GM21390 (cell line): ENCODE measurements around the gene ELMO1.

ENCODE experiments used
- ATAC-seq: cut with Tn5 transposase; IDR thresholded peaks from one replicate; pipeline ENCODE4 v1.9.1; 2021; ENCODE audit not compliant: unreplicated experiment

Gene ELMO1, protein sequence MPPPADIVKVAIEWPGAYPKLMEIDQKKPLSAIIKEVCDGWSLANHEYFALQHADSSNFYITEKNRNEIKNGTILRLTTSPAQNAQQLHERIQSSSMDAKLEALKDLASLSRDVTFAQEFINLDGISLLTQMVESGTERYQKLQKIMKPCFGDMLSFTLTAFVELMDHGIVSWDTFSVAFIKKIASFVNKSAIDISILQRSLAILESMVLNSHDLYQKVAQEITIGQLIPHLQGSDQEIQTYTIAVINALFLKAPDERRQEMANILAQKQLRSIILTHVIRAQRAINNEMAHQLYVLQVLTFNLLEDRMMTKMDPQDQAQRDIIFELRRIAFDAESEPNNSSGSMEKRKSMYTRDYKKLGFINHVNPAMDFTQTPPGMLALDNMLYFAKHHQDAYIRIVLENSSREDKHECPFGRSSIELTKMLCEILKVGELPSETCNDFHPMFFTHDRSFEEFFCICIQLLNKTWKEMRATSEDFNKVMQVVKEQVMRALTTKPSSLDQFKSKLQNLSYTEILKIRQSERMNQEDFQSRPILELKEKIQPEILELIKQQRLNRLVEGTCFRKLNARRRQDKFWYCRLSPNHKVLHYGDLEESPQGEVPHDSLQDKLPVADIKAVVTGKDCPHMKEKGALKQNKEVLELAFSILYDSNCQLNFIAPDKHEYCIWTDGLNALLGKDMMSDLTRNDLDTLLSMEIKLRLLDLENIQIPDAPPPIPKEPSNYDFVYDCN

DNA sequence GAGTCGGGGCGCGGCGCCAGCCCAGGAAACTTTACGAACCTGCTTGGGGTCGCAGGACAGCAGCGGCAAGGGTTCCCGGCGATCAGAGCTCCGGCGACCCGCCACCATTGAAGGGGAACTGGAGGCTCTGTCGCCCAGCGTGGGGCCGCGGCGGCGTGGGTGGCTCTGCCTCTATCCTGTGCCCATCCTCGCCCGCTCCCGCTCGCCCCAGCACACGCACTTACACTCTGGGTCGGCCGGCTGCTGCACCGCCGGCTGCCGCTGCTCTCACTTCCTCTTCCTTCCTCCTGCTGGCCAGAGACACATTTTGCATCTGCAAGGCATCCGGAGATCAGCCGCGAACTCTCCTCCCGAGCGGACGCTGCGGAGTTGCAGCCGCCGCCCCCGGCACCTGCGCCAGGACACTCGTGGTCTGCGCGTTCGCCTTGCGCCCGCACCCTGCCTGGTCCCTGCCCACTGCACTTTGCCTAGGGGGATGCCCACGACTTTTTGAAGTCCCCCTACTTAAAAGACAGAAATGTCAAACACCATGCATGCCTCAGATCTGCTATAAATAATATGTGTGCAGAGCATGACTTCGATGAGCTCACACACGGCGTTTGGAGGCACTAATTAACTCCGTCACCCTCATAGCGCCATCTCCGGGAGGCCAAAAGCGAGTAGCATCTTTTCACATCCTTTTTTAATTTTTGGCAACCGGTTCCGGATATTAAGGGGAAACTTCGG lies at the start of gene ELMO1:
Gene ELMO1 (minus strand): TSS at position 229 of the 726 bp plus-strand sequence. CDS start 106,174 bp downstream, outside the sequence.
- peak; percentile 91 for ATAC-seq

DNA sequence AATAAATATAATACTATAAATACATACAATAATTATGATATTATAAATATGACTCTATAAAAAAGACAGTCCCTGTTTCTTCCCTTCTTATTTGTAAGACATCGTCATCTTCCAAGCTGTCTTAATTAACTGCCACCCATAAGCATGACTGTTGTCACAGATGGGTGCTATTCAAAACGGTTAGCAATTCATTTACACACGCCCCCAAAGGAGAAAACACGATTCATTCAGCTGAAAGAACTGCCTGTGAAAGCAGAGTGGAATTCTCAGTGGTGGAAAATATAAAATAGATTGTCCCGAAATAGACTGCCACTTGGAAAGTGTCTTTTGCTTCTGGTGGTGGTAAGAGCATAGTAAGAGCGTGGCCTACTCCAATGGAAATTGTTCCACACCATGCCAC lies 48.9 kb upstream of the ELMO1 start:
- ATAC-seq, result no peak

DNA sequence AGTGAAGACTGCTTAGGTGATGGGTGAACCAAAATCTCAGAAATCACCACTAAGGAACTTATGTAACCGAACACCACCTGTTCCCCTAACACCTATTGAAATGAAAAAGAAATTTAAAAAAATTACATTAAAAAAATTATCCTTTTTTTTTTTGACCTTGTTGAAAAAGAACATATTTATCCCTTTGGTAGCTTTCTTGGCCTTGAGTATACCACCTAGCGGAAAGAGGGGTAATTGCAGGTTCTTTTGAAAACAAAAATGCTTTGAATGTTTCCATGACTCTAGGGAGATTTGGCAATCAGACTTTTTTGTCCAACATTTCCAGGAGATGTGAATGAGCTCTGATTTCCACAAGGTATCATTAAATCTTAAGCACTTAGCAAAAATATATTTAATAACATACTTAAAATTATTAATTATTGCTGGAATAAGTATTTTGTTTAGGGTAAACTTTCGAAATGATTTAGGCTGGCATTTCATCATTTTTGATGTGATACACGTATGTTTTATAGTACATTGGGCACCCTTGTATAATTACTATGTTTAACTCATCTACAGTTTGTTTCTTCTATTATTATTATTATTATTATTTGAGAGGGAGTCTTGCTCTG lies 47.0 kb upstream of the ELMO1 start:
- ATAC-seq, result no peak

DNA sequence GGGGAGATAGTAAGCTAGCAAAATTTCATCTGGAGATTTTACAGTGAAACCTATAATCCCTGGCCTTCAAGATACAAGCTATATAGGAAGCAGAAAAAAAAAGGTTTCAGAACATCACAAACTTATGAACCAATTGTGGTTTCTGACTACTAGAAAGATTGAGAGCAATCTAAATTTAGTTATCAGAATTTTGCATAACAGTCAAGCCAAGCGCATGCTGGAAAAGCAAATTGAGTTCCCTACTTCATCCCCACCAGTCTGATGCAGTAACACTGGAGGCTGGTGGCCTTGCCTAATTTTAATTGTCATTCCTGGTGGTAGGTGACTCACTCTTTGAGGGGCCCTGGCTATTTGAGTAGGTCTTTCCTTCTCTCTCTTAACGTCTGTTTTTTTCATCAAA lies 46.3 kb upstream of the ELMO1 start:
- peak; percentile 53 for ATAC-seq

DNA sequence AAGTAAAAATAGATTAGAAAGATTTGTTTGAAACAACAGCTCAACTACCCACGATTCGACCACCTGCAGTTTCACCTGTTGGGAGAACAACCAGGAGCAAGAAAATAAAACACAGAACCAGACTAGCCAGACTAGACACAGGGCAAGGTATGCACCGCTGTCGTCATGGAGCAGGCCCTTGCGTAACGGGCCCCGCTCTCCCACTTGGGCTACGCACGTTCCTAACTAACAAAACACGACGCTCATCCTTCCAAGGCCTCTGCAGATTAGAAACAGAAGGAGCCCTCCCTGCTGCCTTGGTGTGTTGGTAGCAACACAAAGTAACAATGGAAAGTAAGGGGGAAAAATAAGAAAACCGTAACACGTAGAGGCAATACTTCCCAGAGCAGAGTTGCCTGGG lies 45.1 kb upstream of the ELMO1 start:
- ATAC-seq, result no peak

DNA sequence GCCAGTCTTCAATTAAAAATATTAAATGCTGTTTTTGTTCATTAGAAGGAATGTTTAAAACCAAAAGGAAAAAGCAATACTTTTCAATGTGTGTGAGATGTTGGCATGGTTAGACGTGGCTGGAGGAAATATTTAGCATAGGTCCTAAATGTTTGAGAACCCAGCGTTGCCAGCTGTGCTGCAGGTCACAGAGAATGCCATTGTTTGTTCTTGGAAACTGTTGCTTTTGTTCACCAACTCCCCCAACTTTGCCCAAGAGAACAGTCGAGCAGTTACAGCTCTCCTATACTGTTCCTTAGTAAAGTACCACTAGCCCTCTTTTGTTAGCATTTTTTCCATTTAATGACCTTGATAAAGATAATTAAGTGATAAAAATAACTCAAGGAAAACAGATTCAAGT lies 44.5 kb upstream of the ELMO1 start:
- no peak for ATAC-seq

DNA sequence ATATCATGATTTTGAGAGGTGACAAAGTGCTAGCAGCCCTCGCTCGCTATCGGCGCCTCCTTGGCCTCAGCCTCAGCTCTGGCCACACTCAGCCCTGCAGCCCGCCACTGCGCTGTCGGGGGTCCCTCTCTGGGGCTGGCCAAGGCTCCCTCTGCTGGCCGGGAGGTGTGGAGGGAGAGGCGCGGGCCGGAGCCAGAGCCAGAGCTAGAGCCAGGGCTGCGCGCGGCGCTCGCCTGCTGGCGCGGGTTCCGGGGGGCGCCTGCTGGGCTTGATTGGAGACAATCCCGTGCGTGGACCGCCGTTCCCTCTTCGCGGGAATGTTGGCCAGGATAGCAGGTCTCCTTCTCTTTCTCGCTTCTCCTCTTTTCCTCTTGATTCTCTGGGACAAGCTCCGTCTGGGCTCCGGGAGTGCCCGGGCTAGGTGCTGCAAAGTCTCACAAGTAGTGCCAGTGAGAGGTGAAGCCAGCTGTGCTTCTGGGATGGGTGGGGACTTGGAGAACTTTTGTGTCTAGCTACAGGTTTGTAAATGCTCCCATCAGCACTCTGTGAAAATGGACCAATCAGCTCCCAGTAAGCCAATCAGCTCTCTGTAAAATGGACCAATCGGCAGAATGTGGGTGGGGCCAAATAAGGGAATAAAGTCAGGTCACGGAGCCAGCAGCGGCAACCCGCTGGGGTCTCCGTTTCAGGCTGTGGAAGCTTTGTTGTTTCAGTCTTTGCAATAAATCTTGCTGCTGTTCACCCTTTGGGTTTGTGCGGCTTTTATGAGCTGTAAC lies 43.4 kb upstream of the ELMO1 start:
- ATAC-seq, result no peak

DNA sequence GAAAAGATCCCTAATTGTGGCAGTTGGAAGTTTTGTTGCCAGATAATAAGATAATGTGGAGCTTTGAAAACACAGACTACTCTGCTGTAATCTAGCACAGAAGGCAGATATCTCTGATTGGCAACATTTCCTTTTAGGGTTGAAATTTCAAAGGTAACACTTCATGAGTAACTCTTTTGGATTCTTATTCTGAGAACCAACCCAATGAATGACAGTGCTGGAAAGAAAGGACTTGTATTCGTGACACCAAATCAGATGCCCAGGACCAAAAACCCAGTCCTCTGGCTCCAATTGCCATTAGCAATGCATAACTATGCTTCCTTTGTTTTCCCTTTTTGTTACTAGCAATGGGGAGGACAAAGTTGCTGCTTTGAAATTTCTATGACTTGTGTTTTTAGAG lies 41.0 kb upstream of the ELMO1 start:
- no peak for ATAC-seq

DNA sequence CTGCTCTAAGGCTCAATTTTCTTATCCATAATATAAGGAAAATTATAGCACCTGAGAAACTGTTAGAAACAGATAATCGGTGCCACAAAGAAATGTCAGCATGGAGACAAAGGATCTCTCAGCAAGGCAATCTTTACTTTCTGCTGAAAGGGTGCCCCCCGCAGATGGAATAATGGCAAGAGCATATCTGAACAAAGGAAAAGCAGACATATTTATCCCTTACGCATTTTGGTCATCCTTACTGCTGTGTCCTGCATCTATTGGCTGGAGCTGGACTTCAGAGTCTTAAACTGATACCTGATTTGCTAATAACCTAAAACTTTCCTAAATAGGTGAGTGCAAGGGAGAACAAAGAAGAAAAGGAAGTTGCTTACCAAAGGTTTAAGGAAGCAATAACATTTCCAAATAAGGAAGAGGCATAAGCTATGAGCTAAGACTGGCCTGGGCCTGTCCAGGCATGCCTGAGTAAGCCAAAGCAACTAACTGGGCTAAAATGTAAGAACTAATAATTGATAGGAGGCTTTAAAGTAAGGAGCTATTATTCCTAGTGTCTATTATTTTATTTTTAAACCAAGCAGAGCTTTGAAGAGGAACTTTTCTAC lies 39.6 kb upstream of the ELMO1 start:
- ATAC-seq, result no peak

DNA sequence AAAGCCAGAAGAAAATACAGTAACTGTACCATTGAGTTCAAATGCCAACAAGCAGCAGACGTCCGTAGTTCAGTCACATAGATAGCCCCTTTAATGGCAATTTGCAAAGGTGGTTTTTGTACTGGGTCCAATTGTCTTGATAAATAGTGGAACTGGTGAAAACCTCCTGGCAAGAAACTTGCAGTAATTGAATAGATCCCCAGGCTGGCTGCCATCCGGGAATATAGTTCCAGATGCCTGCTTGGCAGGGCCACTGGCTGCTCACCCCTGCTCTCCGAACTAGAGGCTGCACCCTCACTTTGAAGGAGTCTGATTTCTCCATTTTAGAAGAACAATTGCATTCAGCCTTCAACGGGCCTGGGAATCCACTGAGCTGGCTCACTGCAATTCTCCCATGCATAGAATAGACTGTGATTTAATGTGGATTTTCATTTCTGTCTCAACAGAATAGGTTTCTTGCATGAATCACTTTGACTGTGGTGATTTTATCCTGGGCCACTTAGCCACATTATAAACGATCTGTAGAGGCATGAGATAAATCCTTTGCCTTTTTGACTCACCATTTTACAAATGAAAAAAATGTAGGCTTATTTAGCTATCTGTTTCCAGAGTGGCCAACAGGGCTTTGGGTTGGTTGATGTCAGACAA lies 35.9 kb upstream of the ELMO1 start:
- ATAC-seq, result no peak

DNA sequence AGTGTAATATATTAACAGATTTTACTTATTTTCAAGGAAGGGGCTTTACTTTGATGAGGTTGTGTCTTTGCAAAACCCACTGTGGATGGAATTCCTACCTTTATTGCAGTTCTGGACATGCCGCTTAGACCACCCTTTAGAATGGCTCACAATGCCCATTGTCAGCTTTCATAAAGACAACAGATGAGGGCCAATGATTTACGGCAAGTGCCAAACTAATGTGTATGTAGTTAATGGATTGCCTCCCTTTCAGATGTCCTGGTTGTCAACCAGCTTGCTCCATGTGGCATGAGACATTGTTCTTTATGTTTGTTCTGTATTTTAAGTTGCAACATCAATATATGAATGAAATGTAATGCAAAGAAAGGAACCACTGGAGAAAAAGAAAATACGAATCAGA lies 35.0 kb upstream of the ELMO1 start:
- no peak for ATAC-seq

DNA sequence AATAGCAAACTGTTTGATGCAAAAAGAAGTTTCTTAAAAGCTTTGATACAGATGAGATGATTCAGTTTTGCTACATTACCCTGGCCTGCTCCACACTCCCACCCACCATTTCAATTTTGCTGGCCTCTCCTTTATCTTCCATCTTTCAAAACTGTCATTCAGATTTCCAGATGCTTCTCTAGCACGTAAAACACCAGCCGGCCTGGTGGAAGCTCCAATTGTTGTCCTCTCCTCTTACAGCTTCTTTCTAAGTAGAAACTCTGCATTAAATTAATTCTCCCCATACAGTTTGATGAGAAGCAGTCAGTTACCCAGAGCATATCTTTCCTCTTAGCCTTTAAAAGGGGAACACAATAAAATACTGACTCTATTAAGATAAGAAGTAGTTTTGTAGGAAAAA lies 34.3 kb upstream of the ELMO1 start:
- no peak for ATAC-seq

DNA sequence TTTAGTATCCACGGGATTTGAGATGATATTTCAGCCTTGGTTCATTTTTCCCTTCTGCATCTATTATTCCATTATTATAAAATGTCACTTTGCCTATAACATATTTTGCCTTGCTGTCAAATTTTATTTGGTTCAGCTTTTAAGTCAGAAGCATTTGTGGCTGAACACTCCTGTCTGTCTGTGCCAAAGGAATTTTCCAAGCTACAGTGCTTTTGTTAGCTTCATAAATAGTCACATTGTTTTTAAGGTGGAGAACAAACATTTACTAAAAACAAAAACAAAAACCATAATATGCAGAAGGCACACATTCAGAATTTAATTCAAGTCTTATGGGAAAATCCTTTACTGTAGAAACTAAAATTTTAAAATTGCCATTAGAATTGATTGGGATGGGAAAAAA lies 33.8 kb upstream of the ELMO1 start:
- ATAC-seq, result no peak

DNA sequence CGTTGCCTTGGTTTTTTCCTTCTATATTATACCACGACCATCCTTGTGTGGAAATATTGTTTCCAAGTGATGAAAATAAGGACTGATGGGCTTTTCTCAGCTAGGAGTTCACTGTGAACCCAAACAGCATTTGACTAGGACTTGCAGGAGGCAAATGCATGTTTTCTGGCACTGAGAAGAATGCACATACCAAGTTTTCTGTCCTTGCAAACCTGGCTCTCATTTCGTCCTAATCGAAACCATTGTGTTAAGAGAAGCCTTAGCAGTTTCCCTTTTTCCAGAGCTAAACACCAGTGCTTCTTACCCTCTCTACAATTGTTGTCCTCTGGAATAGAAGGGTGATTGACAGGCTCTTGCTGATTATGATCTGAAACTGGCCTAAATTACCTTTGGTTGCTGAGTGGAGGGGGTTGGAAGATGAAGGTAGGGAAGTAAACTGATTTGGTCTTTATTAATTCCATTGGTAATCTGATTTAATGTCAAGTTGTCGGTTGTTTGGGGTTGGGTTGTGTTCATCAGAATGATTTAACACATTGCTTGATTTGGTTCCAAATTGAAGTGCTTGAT lies 33.1 kb upstream of the ELMO1 start:
- ATAC-seq, result no peak

DNA sequence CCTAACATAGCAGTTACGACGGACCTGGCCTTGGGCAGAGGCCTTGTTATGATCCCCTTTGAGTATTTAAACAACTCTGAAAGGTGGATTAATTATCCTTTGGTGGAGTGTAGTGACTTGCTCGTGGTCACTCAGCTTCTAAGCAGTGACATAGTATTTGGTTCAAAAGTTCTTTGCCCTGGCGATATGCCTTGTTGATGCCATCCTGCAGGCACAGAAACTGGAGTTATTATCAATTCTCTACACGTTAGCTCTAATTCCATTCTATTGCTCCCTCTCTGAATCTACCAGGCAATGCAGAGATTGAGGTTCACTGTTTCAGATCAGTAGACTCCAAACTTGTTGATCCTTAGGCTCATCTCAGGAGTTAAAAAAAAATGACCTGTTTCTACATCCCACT lies 32.5 kb upstream of the ELMO1 start:
- no peak for ATAC-seq

DNA sequence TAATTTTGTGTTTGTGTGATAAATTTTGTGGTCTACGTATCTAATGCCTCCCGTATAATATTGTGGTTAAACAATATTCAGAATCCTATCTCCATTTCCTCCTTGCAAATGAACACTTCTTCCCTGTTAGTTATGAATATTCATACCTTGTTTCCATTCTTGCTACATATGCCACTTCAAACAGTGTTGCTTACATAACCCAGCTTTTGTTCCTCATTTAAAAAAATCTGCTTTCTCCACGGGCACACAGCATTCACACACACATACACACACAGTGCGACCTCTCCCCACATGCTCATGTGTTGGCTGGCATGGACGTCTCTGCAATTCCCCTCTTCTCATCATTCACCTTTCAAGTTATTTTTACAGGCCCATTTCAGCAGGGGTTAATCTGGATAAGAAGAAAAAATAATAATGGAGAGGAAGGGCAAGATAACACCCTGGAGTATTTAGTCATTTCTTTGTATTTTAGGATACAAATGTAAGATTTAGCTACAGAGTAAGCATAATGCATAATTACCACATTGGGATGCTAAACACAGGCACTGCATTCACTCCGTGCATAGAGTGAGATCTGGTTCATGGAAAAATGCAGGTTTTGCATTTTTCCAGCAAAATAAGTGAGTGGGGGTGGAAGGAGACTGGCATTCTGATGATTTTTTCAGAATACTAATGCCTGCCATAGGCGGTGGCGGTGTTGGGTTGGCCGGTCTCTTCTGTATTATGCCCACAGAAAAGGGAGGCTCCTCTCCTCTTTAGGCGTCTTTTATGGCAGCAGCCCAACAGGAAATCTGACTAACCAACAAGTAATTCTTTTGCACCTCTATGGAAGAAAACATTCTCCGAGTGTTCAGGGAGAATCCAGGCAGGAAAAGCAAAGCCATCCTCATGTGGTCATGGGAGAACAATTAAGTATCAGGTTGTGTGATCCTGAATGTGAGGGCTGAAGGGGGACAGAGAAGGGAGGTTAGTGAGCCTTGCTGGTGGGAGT lies 31.7 kb upstream of the ELMO1 start:
- no peak for ATAC-seq

DNA sequence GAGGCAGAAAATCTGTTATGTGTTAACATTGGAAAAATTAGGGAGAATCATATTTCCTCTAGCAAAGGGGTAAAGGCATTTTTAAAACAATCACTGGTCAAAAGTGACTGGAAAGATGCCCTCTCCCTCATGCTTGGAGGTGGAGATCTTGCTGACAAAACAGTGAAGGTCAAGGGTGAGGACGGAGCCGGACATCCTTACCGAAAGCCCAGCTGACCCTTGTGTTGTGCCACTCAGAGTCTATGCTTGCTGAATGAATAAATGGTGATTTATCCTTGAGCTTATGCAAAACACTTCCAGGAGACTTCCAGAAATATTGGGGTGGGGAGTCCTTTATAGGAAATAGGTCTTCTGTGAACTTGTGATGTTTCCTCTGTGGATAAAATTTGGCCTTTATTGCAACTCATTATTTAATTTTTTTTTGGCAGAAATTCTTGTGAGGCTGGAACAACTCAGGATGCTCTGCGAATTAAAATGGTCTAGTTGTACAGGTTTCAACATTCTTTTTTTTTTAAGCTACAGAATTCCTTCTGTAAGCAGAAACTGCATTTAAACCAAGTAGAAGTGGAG lies 28.3 kb upstream of the ELMO1 start:
- ATAC-seq, result no peak

DNA sequence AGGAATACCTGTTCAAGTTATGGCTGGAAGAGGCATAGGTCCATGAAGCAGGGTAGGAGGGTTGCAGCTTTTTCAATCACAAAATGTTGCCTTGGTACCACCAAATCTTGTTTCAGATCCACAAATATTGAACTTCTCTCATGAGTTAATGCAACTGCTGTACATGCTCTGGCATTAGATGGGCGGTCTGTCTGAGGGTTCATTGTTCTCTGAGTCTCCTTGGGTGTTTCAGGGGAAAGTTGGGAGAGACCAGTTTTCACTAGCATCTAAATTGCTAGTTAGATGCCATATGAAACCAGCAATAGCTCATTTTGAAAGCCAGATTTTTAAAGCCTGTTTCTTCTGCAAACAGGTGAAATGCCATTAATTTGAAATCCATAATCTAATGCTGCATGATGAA lies 27.8 kb upstream of the ELMO1 start:
- ATAC-seq, result no peak
